B cell (primary cell): ENCODE data around the gene DRP2. TPM values are rescaled to one million over a fixed set of nuclear protein-coding genes. Genes with fewer than 3 reads are reported as not detected.

ENCODE experiments used
- ATAC-seq: fragments of 200-7000 bp; cut with Tn5 transposase; one replicate; pipeline ENCODE4 v1.10.0; 2021; ENCODE audit warnings: low read depth, mild to moderate bottlenecking, moderate number of reproducible peaks, moderate library complexity
- CTCF ChIA-PET: fragments of 350-600 bp; sonication (Branson Sonifier 250); formaldehyde crosslinking; loops from one replicate; lab custom pipeline; 2021; ENCODE audit warnings: antibody characterized with exemption, inconsistent platforms; lab: Charles Lee
- POLR2A ChIA-PET: fragments of 350-600 bp; sonication (Branson Sonifier 250); formaldehyde crosslinking; loops from one replicate; lab custom pipeline; 2021; ENCODE audit warnings: antibody characterized with exemption; lab: Charles Lee
- DNase-seq: peaks from one replicate; pipeline ENCODE4 v3.0.0; 2013
- H2AFZ ChIP-seq: 2 replicates; pipeline ENCODE4 v1.6.1; 2012; ENCODE audit warnings: mild to moderate bottlenecking, low read depth, low read length; ENCODE audit not compliant: insufficient read depth, poor library complexity, severe bottlenecking
- H3K27ac ChIP-seq, 2 donors: 1 replicate in 1 of 2; 2 replicates in 1 of 2; pipeline ENCODE4 v1.5.1; 2012 to 2013; ENCODE audit warnings: low read length in 2 of 2, mild to moderate bottlenecking in 2 of 2, moderate library complexity in 1 of 2
- H3K27me3 ChIP-seq, 4 experiments: fragments of 200-600 bp in 1 of 4; sonication (generic) in 1 of 4; replicated peaks in 1 of 4; 1 replicate in 2 of 4; 2 replicates in 2 of 4; pipeline versions ENCODE4 v1.6.1 to v1.7.0; 2013 to 2016; ENCODE audit warnings: low read length in 3 of 4, mild to moderate bottlenecking in 2 of 4, mixed read lengths in 1 of 4, moderate library complexity in 1 of 4; ENCODE audit not compliant: insufficient read depth in 4 of 4, control insufficient read depth in 3 of 4; ENCODE audit errors: control extremely low read depth in 1 of 4
- H3K36me3 ChIP-seq, 2 experiments: replicated peaks in 1 of 2; 1 replicate in 1 of 2; 2 replicates in 1 of 2; pipeline versions ENCODE4 v1.6.1 to v1.7.1; 2013; ENCODE audit warnings: low read length in 1 of 2; ENCODE audit not compliant: insufficient read depth in 2 of 2, control insufficient read depth in 1 of 2; ENCODE audit errors: control extremely low read depth in 1 of 2, extremely low read depth in 1 of 2
- H3K4me1 ChIP-seq, 2 donors: fragments of 200-600 bp in 1 of 2; sonication (generic) in 1 of 2; 1 replicate in 1 of 2; 2 replicates in 1 of 2; pipeline versions ENCODE4 v1.5.1 to v1.6.1; 2013 to 2017; ENCODE audit warnings: low read length in 2 of 2; ENCODE audit not compliant: control insufficient read depth in 2 of 2, insufficient read depth in 2 of 2
- H3K4me2 ChIP-seq: replicated peaks from 2 replicates; pipeline ENCODE3; 2012; ENCODE audit warnings: mild to moderate bottlenecking, low read depth, low read length; ENCODE audit not compliant: poor library complexity, severe bottlenecking
- H3K4me3 ChIP-seq, 5 experiments: fragments of 200-600 bp in 1 of 5; sonication (generic) in 1 of 5; 1 replicate in 3 of 5; 2 replicates in 2 of 5; pipeline versions ENCODE4 v1.5.1 to v1.7.0; 2011 to 2016; ENCODE audit warnings: low read length in 4 of 5, mild to moderate bottlenecking in 4 of 5, low read depth in 2 of 5, control low read depth in 1 of 5, moderate library complexity in 1 of 5; ENCODE audit not compliant: insufficient read depth in 1 of 5; ENCODE audit errors: control extremely low read depth in 1 of 5, extremely low read depth in 1 of 5
- H3K79me2 ChIP-seq: fragments of 200-600 bp; sonication (generic); one replicate; pipeline ENCODE4 v1.6.0; 2016; ENCODE audit warnings: low read length; ENCODE audit not compliant: control insufficient read depth, insufficient read depth
- H3K9ac ChIP-seq: fragments of 200-600 bp; sonication (generic); 2 replicates; pipeline ENCODE4 v1.6.1; 2017; ENCODE audit warnings: mild to moderate bottlenecking, low read length, moderate library complexity
- H3K9me3 ChIP-seq, 3 donors: one replicate each; pipeline versions ENCODE4 v1.6.1 to v1.7.1; 2013; ENCODE audit warnings: low read length in 2 of 3; ENCODE audit not compliant: control insufficient read depth in 2 of 3, insufficient read depth in 1 of 3; ENCODE audit errors: control extremely low read depth in 1 of 3
- H4K20me1 ChIP-seq: 2 replicates; pipeline ENCODE4 v1.6.0; 2012; ENCODE audit warnings: mild to moderate bottlenecking, low read length; ENCODE audit not compliant: insufficient read depth, control insufficient read depth, poor library complexity, severe bottlenecking
- H3K27ac Mint-ChIP-seq: one replicate; pipeline ENCODE4 v1.8.0; 2021; ENCODE audit warnings: mixed read lengths
- H3K27me3 Mint-ChIP-seq: one replicate; pipeline ENCODE4 v1.8.0; 2021; ENCODE audit warnings: mixed read lengths
- H3K4me1 Mint-ChIP-seq: one replicate; pipeline ENCODE4 v1.8.0; 2021; ENCODE audit warnings: mixed read lengths
- H3K4me3 Mint-ChIP-seq: one replicate; pipeline ENCODE4 v1.8.0; 2021; ENCODE audit warnings: mixed read lengths
- H3K9me3 Mint-ChIP-seq: one replicate; pipeline ENCODE4 v1.8.0; 2022; ENCODE audit warnings: mixed read lengths; ENCODE audit not compliant: insufficient read depth
- CTCF ChIP-seq: fragments of 200-600 bp; IDR thresholded peaks from one replicate; pipeline ENCODE4 v1.8.0; 2022; ENCODE audit warnings: antibody characterized with exemption, mild to moderate bottlenecking
- EZH2 ChIP-seq: IDR thresholded peaks from 2 replicates; pipeline ENCODE4 v1.6.1; 2012; ENCODE audit warnings: borderline replicate concordance, low read depth, mild to moderate bottlenecking, moderate library complexity, low read length; ENCODE audit not compliant: insufficient read depth, poor library complexity, severe bottlenecking
- WGBS: methylation state at CpG from one replicate; pipeline ENCODE4 v1.1.5; 2013; ENCODE audit warnings: missing lambda C conversion rate; ENCODE audit not compliant: insufficient coverage; 5-methylcytosine and 5-hydroxymethylcytosine counted together
- intact Hi-C: fragments of 100-400 bp; cut with micrococcal nuclease; formaldehyde crosslinking; loops from one replicate; pipeline ENCODE4 v1.10.0; 2022
- polyA plus RNA-seq: library from polyadenylated mRNA; depleted of rRNA; stranded (reverse); fragments of >200 nt; gene quantifications from 2 replicates; pipeline ENCODE4 v1.2.3, GENCODE V29; 2012
- total RNA-seq, 2 donors: library from RNA; stranded (reverse); fragments of 120-200 nt in 1 of 2; gene quantifications; 1 replicate in 1 of 2; 2 replicates in 1 of 2; pipeline versions ENCODE4 v1.2.3 to v1.2.4, GENCODE V29; 2013 to 2022

Gene DRP2
- total and polyA plus RNA-seq, 2 donors (not counting 1 experiment from before 2014, with no cell fraction given) = 0.04 TPM; not detected in 1

- Histone ChIP-seq H3K4me3 (no peak overlapping the region), H3K9me3 (no peaks in the 10 kb centered on the region), H3K36me3 (no peaks in the 10 kb centered on the region), H4K20me1 (no peaks in the 10 kb centered on the region), H3K4me1 (no peaks in the 10 kb centered on the region), H2AFZ (no peak overlapping the region), H3K4me2 (no peak overlapping the region), H3K79me2 (no peaks in the 10 kb centered on the region), H3K9ac (no peak overlapping the region), H3K27ac (no peak overlapping the region), H3K27me3 (no peaks in the 10 kb centered on the region)
- 86% methylated on average over 1 of the region's 2 CpGs for WGBS
- DNase-seq = no peak
- Mint-ChIP-seq H3K9me3 (no peaks in the 10 kb centered on the region), H3K27ac (no peak overlapping the region), H3K27me3 (no peaks in the 10 kb centered on the region), H3K4me1 (no peaks in the 10 kb centered on the region), H3K4me3 (no peak overlapping the region)
- TF ChIP-seq CTCF (no peak), EZH2 (no peak)
- ChIA-PET POLR2A (no interaction called here), CTCF (no interaction called here)
- no peak for ATAC-seq
- intact Hi-C loops = no loop called here
Observed at GRCh38 chrX:101237041-101237440, 17.5 kb downstream of the DRP2 start.

- no peak for ATAC-seq
- CTCF ChIA-PET = no interaction called here
- intact Hi-C loops = no loop called here
- Histone ChIP-seq H3K4me2 (no peak overlapping the region), H3K4me3 (no peak overlapping the region), H3K27me3 (no peaks in the 10 kb centered on the region), H3K9ac (no peak overlapping the region), H3K27ac (no peak overlapping the region), H3K36me3 (no peaks in the 10 kb centered on the region), H3K4me1 (no peaks in the 10 kb centered on the region), H2AFZ (no peak overlapping the region), H3K79me2 (no peaks in the 10 kb centered on the region), H3K9me3 (no peaks in the 10 kb centered on the region), H4K20me1 (no peaks in the 10 kb centered on the region)
- no peaks in the 10 kb centered on the region for H3K27me3 Mint-ChIP-seq
- H3K27ac Mint-ChIP-seq = no peak overlapping the region
- H3K9me3 Mint-ChIP-seq = no peaks in the 10 kb centered on the region
- TF ChIP-seq CTCF (no peak), EZH2 (no peak)
- DNase-seq = no peak
- POLR2A ChIA-PET = no interaction called here
- H3K4me1 Mint-ChIP-seq = no peaks in the 10 kb centered on the region
- no peak overlapping the region for H3K4me3 Mint-ChIP-seq
- WGBS = 100% methylated on average over 6 of the region's 9 CpGs
Observed at GRCh38 chrX:101241531-101241930, 21.9 kb downstream of the DRP2 start.
